GM20431 (cell line): Measurements from ENCODE around the gene RRAS2.

Experiments
- in situ Hi-C: fragments of 300-500 bp; cut with MseI, MboI; formaldehyde crosslinking; loops from one replicate; pipeline ENCODE4 v1.15.0; 2020; ENCODE audit warnings: low sequenced_read_pairs; ENCODE audit not compliant: unreplicated experiment

Gene RRAS2

DNA sequence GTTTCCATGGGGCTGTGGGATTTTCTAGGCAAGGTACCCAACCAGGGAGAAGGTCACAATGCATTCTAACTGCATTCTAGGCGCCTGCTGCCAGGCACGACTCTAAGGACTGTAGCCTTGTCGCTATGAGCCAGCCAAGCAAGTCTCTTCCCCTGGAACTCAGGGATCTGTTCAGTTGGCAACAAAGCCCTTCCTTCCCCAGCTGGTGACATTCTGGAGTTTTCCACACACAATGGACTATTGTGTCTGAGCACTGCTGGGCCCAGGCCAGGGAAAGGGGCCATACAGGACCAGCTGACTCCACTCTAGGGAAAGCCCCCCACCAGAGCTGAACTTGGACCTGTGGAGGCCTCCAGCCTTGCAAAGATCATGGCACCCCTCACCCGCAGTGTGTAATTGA lies 116.8 kb downstream of the RRAS2 start:
- in situ Hi-C loops: loop anchor here (10.0 to 25.0 kb wide), 2 partner anchors 287 to 480 kb away; no protein-coding TSS in a partner anchor

GRCh38 chr11:14240951-14241350 lies 118.0 kb downstream of the RRAS2 start:
- in situ Hi-C loops: loop anchor here (10.0 to 25.0 kb wide), 2 partner anchors 286 to 479 kb away; no protein-coding TSS in a partner anchor

GRCh38 chr11:14240221-14240620 lies 118.8 kb downstream of the RRAS2 start:
- in situ Hi-C loops: loop anchor here (10.0 to 25.0 kb wide), 2 partner anchors 285 to 478 kb away; no protein-coding TSS in a partner anchor

DNA sequence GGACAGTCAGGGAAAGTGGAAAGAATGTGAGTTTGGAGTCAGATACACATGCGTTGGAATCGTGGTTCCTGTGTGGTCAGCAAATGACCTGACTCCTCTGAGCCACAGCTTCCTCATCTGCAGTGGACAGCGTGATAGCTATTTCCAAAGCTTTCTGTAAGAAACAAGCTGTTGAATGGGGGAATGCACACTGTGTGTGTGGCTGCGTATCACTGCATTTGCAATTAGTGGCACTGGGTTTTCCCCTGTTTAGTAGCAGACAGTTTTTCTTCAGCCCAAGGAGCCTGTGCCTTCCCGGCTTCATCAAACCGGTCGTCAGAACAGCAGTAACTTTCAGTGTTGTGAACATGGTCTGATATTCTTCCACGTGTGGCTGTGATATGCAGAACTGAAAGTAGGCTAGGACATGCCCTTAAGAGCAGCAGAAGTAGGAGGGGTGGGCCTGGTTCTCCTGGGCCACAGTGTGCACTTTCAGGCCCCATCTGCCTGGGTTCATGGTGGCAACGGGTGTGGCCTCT lies 121.5 kb downstream of the RRAS2 start:
- in situ Hi-C loops: loop anchor here (25.0 kb wide), 1 partner anchor 475 kb away; no protein-coding TSS in a partner anchor

GRCh38 chr11:14235701-14236100 lies 123.3 kb downstream of the RRAS2 start:
- in situ Hi-C loops: loop anchor here (25.0 kb wide), 1 partner anchor 473 kb away; no protein-coding TSS in a partner anchor

DNA sequence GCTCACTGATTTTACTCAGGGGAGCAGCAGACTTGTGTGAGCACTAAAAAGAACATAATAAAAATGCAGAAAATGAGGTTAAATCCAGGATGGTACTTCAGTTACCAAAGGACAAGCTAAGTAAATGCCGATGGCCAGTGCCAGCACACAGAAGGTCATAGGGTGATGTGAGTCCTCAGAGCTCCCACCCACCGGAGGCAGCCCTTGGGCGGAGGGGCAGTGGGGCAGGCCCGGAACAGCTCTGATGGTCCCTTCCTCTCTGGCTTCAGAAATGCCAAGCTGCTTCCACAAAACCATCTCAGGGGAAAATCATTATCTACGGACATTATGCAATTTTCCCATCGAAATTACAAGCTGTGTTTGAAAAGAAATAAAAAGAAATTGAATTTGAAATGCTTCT lies 124.5 kb downstream of the RRAS2 start:
- in situ Hi-C loops: loop anchor here (25.0 kb wide), 1 partner anchor 472 kb away; no protein-coding TSS in a partner anchor

DNA sequence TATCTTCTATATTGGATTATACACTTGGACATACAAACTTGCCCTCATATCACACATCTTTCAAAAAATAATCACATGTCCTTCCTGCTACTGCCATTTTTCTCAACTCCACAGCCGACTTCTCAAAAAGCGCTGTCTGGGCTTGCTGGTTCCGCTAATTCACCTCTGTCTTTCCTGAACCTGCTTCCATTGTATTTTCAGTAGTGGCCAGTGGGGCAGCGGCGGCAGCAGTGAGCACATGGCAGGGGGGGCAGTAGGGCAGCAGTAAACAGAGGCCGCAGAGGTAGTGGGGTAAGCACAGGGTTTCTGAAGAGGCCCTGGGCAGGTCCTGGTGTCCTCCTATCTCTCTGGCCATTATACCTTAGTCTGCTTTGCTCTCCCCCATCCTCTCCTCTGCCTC lies 126.3 kb downstream of the RRAS2 start:
- in situ Hi-C loops: loop anchor here (25.0 kb wide), 1 partner anchor 470 kb away; no protein-coding TSS in a partner anchor

DNA sequence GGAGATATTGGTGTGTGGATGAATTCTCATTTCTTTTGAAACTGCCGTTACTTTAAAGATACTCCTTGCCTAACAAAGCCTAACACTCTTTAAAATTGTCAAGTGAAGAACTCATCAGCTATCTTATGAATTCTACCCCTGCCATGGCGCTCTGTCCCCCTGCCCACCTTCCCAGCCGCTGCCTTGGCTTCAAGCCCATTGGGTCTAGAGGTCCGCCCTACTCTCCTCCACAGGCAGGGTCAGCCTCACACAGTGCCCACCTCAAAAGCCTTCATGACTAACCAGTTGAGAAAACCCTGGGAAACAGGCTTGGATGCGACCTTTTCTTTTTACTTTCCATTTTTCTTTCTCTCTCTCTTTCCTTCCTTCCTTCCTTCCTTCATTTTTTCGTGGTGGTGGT lies 128.6 kb downstream of the RRAS2 start:
- in situ Hi-C loops: loop anchor here (25.0 kb wide), 1 partner anchor 468 kb away; no protein-coding TSS in a partner anchor

GRCh38 chr11:14229472-14229871 lies 129.5 kb downstream of the RRAS2 start:
- in situ Hi-C loops: loop anchor here (25.0 kb wide), 1 partner anchor 467 kb away; no protein-coding TSS in a partner anchor

GRCh38 chr11:14228356-14228755 lies 130.6 kb downstream of the RRAS2 start:
- in situ Hi-C loops: loop anchor here (25.0 kb wide), 1 partner anchor 466 kb away; no protein-coding TSS in a partner anchor
